Keratinocyte (primary cell): Measurements from ENCODE around the gene TRAIP.

Source experiments
- EZH2 ChIP-seq: IDR thresholded peaks from one replicate; pipeline ENCODE4 v1.6.1; 2012; ENCODE audit warnings: inconsistent platforms, mild to moderate bottlenecking, low read length, moderate library complexity
- TF ChIP-seq, protein P1 (sequence below), 3 experiments: IDR thresholded peaks in 1 of 3; conservative IDR thresholded peaks in 1 of 3; optimal IDR thresholded peaks in 1 of 3; 2 replicates in 2 of 3; 3 replicates in 1 of 3; pipeline versions ENCODE3 to v1.5.1; 2011; ENCODE audit warnings: low read length in 3 of 3, mild to moderate bottlenecking in 3 of 3, moderate library complexity in 2 of 3, control low read depth in 1 of 3, inconsistent platforms in 1 of 3; ENCODE audit not compliant: insufficient read depth in 2 of 3; ENCODE audit errors: extremely low read depth in 1 of 3

DNA sequence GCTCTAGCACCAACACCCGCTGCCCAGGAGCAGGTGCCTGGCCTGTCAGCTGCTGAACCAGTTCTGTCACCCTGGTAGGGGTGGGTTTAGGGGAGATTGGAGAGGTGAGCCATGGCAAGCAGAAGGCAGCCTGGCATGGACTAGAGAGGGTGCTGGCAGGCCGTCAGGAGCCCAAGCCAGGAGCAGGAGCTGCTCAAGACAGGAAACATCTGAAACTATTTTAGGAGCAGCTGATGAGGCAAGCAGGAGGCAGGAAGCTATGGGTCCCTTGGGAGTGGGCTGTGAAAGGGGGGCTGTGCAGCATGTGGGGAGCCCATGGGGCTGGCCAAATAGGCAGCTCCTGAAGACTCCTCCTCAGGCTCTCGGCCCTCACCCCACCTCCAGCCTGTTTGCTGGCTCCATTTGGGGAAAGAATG lies 51.0 kb downstream of the TRAIP start:
- TF ChIP-seq, protein P1, sequence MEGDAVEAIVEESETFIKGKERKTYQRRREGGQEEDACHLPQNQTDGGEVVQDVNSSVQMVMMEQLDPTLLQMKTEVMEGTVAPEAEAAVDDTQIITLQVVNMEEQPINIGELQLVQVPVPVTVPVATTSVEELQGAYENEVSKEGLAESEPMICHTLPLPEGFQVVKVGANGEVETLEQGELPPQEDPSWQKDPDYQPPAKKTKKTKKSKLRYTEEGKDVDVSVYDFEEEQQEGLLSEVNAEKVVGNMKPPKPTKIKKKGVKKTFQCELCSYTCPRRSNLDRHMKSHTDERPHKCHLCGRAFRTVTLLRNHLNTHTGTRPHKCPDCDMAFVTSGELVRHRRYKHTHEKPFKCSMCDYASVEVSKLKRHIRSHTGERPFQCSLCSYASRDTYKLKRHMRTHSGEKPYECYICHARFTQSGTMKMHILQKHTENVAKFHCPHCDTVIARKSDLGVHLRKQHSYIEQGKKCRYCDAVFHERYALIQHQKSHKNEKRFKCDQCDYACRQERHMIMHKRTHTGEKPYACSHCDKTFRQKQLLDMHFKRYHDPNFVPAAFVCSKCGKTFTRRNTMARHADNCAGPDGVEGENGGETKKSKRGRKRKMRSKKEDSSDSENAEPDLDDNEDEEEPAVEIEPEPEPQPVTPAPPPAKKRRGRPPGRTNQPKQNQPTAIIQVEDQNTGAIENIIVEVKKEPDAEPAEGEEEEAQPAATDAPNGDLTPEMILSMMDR (optimal IDR thresholded peaks at IDR 0.05 in 1 of 3, IDR thresholded peaks at IDR 0.05 in 1 of 3, conservative IDR thresholded peaks at IDR 0.05 in 1 of 3; ENCODE audit: extremely low read depth in 1 of 3, insufficient read depth in 2 of 3, low read length in 3 of 3), result no peak
- TF ChIP-seq EZH2, result no peak
